ENCODE data around the gene HK2.

The HK2 gene

DNA sequence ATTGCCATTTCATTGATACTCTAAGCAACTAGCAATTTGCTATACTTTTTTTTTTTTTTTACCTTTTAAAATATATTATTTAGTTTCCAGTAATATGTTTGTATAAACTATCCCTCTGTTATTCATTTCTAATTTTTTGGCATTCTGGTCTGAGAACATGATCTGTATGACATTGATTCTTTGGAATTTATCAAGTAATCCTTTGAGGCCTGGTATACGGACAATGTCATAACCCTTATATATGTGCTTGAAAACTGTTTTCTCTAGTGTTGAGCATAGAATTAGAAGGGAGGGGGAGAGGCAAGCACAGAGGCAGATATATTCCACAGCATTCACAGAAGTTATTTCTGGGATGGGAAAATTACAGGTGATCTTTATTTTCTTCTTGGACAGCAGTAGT lies 76.3 kb downstream of the HK2 start:
- no peaks in the 10 kb centered on the region for H3K9me3 ChIP-seq (ENCODE audit: control insufficient read depth, low read length)
- peaks cover 2% of the 10 kb centered on the region for H3K36me3 ChIP-seq (ENCODE audit: control insufficient read depth, insufficient read depth, low read length, severe bottlenecking)
- no peak overlapping the region for H3K4me3 ChIP-seq (ENCODE audit: low read length)
- DNase-seq (ENCODE audit: low read depth): peak; percentile 45
- H3K9ac ChIP-seq (ENCODE audit: low read length): no peak overlapping the region
- H3K27me3 ChIP-seq (replicated peaks; ENCODE audit: control insufficient read depth, insufficient read depth, low read length): peaks cover 8% of the 10 kb centered on the region
- peaks cover 4% of the 10 kb centered on the region for H3K4me1 ChIP-seq (ENCODE audit: control insufficient read depth, insufficient read depth, low read length)

DNA sequence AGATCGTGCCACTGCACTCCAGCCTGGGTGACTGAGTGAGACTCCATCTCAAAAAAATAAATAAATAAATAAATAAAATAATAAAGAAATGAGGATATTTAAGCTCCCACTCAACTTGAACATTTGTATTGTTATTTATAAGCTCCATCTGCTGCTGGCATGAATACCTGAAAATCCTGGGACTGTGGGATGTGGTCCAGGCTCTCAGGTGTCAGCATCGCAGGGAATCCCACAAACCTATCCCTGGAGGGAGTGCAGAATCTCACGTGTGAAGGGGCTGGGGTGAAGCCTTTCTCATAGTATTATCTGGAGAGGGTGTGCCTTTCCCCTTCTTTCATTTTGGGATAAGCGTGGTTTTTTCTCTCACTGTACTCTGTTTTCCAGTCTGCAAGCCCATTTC lies 77.1 kb downstream of the HK2 start:
- Histone ChIP-seq H3K27me3 (replicated peaks; ENCODE audit: control insufficient read depth, insufficient read depth, low read length) (peaks cover 8% of the 10 kb centered on the region), H3K36me3 (ENCODE audit: control insufficient read depth, insufficient read depth, low read length, severe bottlenecking) (no peaks in the 10 kb centered on the region), H3K9ac (ENCODE audit: low read length) (no peak overlapping the region), H3K4me1 (ENCODE audit: control insufficient read depth, insufficient read depth, low read length) (peaks cover 4% of the 10 kb centered on the region), H3K9me3 (ENCODE audit: control insufficient read depth, low read length) (no peaks in the 10 kb centered on the region), H3K4me3 (ENCODE audit: low read length) (no peak overlapping the region)
- DNase-seq (ENCODE audit: low read depth): no peak

DNA sequence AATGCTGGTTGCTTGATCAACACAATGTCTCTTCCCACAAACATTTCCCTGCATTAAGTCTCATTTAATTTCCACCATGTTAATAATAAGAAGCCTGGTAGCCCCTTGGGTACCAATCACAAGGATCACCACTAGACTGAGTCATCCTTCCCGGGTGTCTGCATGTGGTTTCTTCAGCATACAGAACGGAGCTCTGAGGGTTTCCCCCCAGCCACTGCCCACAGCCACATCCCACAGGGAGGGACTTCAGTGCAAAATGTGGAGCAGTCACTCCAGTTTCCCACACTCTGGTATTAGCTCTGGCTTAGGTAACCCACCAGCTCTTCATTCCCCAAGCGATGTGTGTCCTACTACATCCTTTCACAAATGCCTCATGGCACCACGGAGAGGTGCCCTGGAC lies 81.8 kb downstream of the HK2 start:
- Histone ChIP-seq H3K27me3 (replicated peaks; ENCODE audit: control insufficient read depth, insufficient read depth, low read length) (no peaks in the 10 kb centered on the region), H3K4me1 (ENCODE audit: control insufficient read depth, insufficient read depth, low read length) (no peaks in the 10 kb centered on the region), H3K36me3 (ENCODE audit: control insufficient read depth, insufficient read depth, low read length, severe bottlenecking) (no peaks in the 10 kb centered on the region), H3K4me3 (ENCODE audit: low read length) (no peak overlapping the region), H3K9me3 (ENCODE audit: control insufficient read depth, low read length) (no peaks in the 10 kb centered on the region), H3K9ac (ENCODE audit: low read length) (no peak overlapping the region)
- DNase-seq (ENCODE audit: low read depth): no peak

DNA sequence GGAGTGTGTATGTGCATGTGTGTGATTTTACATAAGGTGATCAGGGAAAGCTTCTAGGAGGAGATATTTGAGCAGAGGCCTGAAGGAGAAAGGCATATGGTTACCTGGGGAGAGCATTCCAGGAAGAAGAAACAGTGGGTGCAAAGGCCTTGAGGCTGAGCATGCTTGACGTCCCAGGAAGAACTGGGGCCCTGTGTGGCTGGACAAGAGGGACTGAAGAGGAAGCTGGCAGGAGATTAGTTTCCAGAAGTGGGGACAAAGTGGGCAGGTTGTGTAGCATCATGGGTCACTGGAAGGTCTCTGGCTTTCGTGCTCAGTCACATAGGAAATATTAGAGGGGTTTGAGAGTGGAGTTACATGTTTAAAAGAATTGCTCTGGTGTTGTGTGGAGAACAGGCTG lies 82.5 kb downstream of the HK2 start:
- Histone ChIP-seq H3K36me3 (ENCODE audit: control insufficient read depth, insufficient read depth, low read length, severe bottlenecking) (no peaks in the 10 kb centered on the region), H3K4me1 (ENCODE audit: control insufficient read depth, insufficient read depth, low read length) (no peaks in the 10 kb centered on the region), H3K9ac (ENCODE audit: low read length) (no peak overlapping the region), H3K27me3 (replicated peaks; ENCODE audit: control insufficient read depth, insufficient read depth, low read length) (no peaks in the 10 kb centered on the region), H3K9me3 (ENCODE audit: control insufficient read depth, low read length) (no peaks in the 10 kb centered on the region), H3K4me3 (ENCODE audit: low read length) (no peak overlapping the region)
- DNase-seq (ENCODE audit: low read depth): no peak

DNA sequence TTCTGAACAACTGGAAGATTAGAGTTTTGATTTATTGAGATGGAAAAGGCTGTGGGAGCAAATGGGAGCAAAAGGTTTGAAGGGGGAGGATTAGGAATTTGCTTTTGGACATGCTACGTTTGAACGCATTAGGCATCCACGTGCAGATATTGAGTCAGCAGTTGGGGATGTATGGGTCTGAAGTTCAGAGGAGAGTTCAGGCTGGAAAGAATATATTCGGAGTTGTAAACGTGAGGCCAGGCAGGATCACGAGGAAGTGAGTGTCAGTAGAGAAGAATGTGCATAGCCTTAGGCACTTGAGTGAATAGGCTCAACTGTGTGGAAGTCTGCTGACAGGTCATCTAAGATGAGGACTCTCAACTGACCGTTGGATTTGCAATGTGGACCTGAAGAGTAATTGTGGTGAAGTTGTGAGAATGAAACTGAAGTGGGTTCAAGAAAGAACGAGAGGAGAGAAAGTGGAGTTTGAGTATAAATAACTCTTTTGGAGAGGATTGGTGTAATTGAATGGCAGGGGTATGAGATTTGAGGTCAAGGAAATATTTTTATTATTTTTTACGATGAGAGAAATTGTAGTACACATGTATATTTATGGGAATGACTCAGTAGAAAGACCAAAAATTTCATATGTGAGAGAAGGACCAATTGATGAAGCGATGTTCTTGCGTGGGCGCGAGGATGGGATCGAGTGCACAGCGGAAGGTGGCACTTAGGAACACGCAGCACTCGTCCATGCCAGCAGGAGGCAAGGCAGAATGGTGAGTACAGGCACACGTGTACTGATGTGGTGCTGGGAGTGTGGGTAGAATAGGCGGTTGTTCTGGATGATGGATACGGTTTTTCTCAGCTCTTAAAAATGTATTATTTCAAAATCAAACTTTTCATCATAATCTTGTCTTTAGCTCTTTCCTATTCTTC lies 84.0 kb downstream of the HK2 start:
- H3K9me3 ChIP-seq (ENCODE audit: control insufficient read depth, low read length): no peaks in the 10 kb centered on the region
- no peak overlapping the region for H3K9ac ChIP-seq (ENCODE audit: low read length)
- no peak overlapping the region for H3K4me3 ChIP-seq (ENCODE audit: low read length)

DNA sequence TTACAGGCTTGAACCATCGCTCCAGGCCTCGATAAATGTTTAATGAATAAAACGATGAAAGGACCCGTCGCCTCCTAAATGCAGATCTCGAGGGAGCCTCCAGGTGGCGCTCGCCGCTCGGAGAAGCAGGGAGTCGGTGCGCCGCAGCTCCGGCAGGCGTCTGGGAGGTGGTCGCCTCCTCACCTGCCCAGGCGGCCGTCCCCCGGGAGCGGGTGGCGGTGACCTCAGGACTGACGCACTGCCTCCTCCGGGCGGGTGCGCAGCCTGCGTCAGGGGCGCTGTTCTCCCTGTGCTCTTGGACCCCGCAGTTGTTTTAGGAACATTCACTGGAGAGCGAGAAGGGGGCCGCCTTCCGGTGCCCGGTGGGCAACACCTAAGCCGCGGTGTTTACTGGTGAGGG lies 85.9 kb downstream of the HK2 start:
- DNase-seq (ENCODE audit: low read depth): peak; percentile 39
- Histone ChIP-seq H3K4me3 (ENCODE audit: low read length) (peak overlapping the region; percentile 68), H3K9ac (ENCODE audit: low read length) (peak overlapping the region; percentile 25), H3K27me3 (replicated peaks; ENCODE audit: control insufficient read depth, insufficient read depth, low read length) (no peaks in the 10 kb centered on the region), H3K9me3 (ENCODE audit: control insufficient read depth, low read length) (no peaks in the 10 kb centered on the region), H3K36me3 (ENCODE audit: control insufficient read depth, insufficient read depth, low read length, severe bottlenecking) (no peaks in the 10 kb centered on the region), H3K4me1 (ENCODE audit: control insufficient read depth, insufficient read depth, low read length) (peaks cover 10% of the 10 kb centered on the region)

More for the DNA sequence above, 84.0 kb downstream of the HK2 start:
- Histone ChIP-seq H3K27me3 (replicated peaks; ENCODE audit: control insufficient read depth, insufficient read depth, low read length) (no peaks in the 10 kb centered on the region), H3K36me3 (ENCODE audit: control insufficient read depth, insufficient read depth, low read length, severe bottlenecking) (no peaks in the 10 kb centered on the region), H3K4me1 (ENCODE audit: control insufficient read depth, insufficient read depth, low read length) (peaks cover 7% of the 10 kb centered on the region)
- peak; percentile 82 for DNase-seq (ENCODE audit: low read depth)

DNA sequence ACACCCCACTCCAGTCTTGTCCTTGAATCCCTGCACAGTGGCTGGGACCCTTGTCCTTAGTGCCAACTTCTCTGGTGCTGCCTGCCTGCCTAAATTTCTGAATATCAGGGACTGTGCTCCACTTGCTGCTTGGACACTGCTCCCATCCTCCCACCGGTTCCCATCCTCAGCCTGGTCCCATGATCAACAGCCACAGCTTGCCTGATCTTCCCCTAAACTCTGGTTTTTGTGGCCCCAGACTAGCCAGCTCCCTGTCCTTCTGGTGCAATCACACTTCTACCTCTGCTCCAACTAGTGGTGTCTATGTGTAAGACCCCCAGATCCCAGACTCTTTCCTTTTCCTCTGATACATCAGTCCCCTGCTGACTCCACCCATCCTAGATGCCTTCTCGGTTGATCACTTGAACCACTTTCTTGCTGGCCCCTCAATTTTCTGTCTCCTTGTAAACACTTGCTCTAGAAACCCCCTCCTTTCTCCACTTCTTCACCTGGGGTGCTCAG lies 87.4 kb downstream of the HK2 start:
- no peaks in the 10 kb centered on the region for H3K36me3 ChIP-seq (ENCODE audit: control insufficient read depth, insufficient read depth, low read length, severe bottlenecking)
- H3K9ac ChIP-seq (ENCODE audit: low read length): no peak overlapping the region
- no peaks in the 10 kb centered on the region for H3K27me3 ChIP-seq (replicated peaks; ENCODE audit: control insufficient read depth, insufficient read depth, low read length)
- H3K4me1 ChIP-seq (ENCODE audit: control insufficient read depth, insufficient read depth, low read length): peaks cover 10% of the 10 kb centered on the region
- no peak for DNase-seq (ENCODE audit: low read depth)
- no peak overlapping the region for H3K4me3 ChIP-seq (ENCODE audit: low read length)
- no peaks in the 10 kb centered on the region for H3K9me3 ChIP-seq (ENCODE audit: control insufficient read depth, low read length)

DNA sequence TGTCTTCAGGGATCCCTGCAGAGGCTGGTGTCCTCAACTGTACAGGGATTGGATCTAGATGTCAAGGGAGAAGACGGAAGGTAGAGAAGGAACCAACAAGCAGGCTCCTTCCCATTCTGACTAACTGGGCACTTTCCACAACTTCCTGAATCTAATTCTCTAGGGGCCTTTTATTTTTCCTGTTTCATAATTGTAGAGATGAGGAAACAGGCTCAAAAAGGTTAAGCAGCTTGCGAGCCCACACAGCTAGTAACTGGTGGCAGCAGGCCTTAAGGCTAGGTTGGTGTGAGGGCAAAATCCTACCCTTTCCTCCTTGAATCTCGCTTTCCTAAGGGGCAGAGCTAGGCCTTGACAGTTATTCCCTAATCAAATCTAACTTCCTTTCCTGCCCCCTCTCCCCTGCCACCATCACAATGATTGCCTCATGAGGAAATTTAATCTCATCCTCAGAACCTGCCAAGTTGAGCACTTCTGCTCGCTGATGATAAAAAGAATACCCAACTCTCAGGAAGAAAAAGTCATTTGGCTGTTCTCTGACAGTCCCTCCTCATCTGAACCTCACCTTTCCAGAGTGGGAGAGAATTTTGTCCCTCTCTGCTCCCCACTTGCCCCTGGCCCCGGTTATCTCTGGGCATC lies 88.8 kb downstream of the HK2 start:
- Histone ChIP-seq H3K27me3 (replicated peaks; ENCODE audit: control insufficient read depth, insufficient read depth, low read length) (no peaks in the 10 kb centered on the region), H3K9ac (ENCODE audit: low read length) (no peak overlapping the region)
- DNase-seq (ENCODE audit: low read depth): peak; percentile 30

DNA sequence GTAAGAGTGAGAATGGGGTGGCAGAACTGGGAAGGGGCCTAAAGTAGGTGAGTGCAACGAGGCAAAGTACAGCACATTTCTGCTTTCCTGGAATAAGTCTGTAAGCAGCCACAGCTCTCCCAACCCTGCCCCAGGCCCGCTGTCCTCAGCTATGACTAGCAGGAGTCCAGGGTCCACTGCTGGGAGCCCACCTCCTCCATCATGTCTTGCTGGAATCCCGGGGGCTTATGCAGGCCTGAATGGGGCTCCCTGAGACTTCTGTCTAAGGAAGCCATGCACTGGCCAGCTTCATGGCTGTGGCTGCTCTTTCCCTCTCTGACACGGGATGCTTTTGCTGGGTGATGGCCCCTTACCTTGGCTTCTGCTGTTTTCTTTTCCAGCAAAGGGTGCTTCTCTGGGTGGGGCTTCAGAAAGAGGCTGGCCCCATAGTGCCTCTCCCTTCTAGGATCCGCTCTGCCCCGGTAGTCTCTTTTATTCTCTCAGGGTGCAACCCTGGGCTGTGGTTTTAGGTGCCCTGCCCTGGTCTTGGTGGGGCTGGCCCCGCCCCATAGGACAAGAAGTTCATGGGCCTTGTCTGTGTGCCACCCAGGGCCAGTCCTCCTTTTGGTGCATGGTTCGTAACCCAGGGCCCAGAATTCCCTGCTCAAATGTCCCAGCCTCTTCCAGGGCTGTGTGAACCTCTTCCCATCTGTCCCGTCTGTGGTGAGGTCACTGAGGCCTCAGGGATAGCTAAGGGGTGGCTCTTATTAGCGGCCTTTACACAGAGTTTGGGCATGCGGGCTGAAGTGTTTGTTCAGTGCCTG lies 90.7 kb downstream of the HK2 start:
- H3K36me3 ChIP-seq (ENCODE audit: control insufficient read depth, insufficient read depth, low read length, severe bottlenecking): no peaks in the 10 kb centered on the region
- H3K9me3 ChIP-seq (ENCODE audit: control insufficient read depth, low read length): no peaks in the 10 kb centered on the region
- H3K9ac ChIP-seq (ENCODE audit: low read length): no peak overlapping the region
- peaks cover 10% of the 10 kb centered on the region for H3K4me1 ChIP-seq (ENCODE audit: control insufficient read depth, insufficient read depth, low read length)
- H3K27me3 ChIP-seq (replicated peaks; ENCODE audit: control insufficient read depth, insufficient read depth, low read length): no peaks in the 10 kb centered on the region
- DNase-seq (ENCODE audit: low read depth): no peak
- H3K4me3 ChIP-seq (ENCODE audit: low read length): no peak overlapping the region

More for the DNA sequence above, 88.8 kb downstream of the HK2 start:
- no peaks in the 10 kb centered on the region for H3K36me3 ChIP-seq (ENCODE audit: control insufficient read depth, insufficient read depth, low read length, severe bottlenecking)
- H3K4me1 ChIP-seq (ENCODE audit: control insufficient read depth, insufficient read depth, low read length): peaks cover 10% of the 10 kb centered on the region
- H3K4me3 ChIP-seq (ENCODE audit: low read length): no peak overlapping the region
- no peaks in the 10 kb centered on the region for H3K9me3 ChIP-seq (ENCODE audit: control insufficient read depth, low read length)

DNA sequence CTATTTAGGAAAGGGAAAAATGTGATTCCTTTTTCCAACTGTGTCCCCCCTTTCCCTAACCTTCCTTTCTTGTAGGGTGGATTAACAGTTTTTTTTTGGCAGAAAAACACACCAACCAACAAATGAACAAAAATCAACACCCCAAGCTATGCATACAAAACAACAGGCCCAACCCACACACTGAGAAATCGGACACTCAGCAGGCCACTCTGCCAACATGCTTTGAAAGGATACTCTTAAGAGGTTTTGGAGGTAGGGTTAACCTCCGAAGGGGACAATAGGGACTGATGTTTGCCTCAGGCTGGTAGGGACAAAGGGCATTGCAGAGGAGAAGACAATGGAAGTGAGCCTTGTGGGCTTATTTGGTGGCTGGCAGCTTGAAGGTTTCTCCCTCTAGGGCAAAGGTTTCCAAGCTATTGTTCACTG lies 91.4 kb downstream of the HK2 start:
- Histone ChIP-seq H3K27me3 (replicated peaks; ENCODE audit: control insufficient read depth, insufficient read depth, low read length) (no peaks in the 10 kb centered on the region), H3K4me3 (ENCODE audit: low read length) (no peak overlapping the region), H3K9ac (ENCODE audit: low read length) (no peak overlapping the region), H3K4me1 (ENCODE audit: control insufficient read depth, insufficient read depth, low read length) (peaks cover 10% of the 10 kb centered on the region), H3K36me3 (ENCODE audit: control insufficient read depth, insufficient read depth, low read length, severe bottlenecking) (no peaks in the 10 kb centered on the region), H3K9me3 (ENCODE audit: control insufficient read depth, low read length) (no peaks in the 10 kb centered on the region)
- DNase-seq (ENCODE audit: low read depth): no peak

DNA sequence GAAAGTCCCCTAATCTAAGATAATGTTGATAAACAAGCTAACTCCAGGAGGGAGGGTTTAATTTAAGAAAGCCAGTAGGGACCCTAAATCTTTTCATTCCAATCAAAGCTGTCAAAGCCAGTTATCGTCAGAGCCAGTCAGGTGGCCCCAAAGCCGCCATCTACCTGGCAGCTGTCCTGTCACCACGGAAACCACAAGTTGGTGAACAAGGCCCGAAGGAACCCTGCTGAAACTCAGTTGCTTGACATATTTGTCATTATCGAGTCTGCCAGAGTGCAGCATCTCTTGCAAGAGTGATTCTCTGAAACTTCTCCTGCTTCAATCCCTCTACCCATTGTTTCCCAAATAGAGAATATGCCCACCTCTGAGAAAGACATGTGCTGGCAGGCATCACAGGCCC lies 93.7 kb downstream of the HK2 start:
- no peak overlapping the region for H3K9ac ChIP-seq (ENCODE audit: low read length)
- no peak overlapping the region for H3K4me3 ChIP-seq (ENCODE audit: low read length)
- H3K9me3 ChIP-seq (ENCODE audit: control insufficient read depth, low read length): no peaks in the 10 kb centered on the region
- DNase-seq (ENCODE audit: low read depth): no peak
- H3K4me1 ChIP-seq (ENCODE audit: control insufficient read depth, insufficient read depth, low read length): peaks cover 6% of the 10 kb centered on the region
- H3K27me3 ChIP-seq (replicated peaks; ENCODE audit: control insufficient read depth, insufficient read depth, low read length): no peaks in the 10 kb centered on the region
- no peaks in the 10 kb centered on the region for H3K36me3 ChIP-seq (ENCODE audit: control insufficient read depth, insufficient read depth, low read length, severe bottlenecking)
